ENCODE measurements around the gene XRCC1.
"Not testable (repeated sequence)": the region's sequence is repeated elsewhere in the genome, so short reads cannot be mapped to it uniquely, and the experiment has no call there.

Gene XRCC1

DNA sequence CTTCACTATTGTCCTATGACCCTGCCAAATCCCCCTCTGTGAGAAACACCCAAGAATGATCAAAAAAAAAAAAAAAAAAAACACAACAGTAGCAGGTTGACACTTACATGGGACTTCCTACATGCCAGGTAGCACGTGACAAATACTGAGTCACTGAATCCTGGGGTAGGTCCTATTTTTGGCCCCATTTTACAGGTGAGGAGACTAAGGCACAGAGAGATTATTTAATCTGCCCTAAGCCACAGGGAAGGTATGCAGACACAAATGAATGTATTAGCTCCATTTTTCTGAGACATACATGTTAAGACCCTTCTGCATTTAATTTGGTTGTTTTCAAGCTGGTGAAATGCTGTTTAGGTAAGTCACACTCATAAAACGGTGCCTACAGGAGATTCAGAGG is 26.6 kb downstream of the XRCC1 start:
- no peak for DNase-seq

DNA sequence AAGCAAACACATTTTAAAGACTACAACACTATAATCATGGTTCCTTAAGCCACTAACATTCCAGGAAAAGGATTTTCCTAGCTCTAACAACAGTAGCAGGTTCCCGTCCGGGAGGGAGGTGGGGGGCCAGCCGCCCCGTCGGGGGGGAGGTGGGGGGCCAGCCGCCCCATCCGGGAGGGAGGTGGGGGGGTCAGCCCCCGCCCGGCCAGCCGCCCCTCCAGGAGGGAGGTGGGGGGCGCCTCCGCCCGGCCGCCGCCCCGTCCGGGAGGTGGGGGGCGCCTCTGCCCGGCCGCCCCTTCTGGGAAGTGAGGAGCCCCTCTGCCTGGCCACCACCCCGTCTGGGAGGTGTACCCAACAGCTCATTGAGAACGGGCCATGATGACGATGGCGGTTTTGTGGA is 27.4 kb downstream of the XRCC1 start:
- not testable (repeated sequence) for DNase-seq

DNA sequence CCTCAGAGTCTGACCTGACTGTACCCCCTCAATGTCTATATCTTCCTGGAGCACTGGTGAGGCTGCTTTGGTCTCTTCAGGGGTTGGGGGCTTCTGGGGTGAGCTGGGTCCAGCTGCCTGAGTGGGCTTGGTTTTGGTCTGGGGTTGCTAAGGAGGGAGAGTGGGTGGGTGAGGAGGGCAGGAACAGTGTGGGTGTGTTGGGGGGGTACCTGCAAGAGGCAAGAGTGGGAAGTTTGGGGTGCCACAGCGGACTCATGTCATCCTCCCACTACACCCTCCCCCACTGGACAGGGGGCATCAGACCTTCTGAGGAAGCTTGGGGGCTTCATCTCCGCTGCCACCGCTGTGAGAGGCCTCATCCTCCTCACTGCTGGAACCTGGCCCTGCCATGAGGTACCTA is 28.7 kb downstream of the XRCC1 start:
- no peak for DNase-seq

DNA sequence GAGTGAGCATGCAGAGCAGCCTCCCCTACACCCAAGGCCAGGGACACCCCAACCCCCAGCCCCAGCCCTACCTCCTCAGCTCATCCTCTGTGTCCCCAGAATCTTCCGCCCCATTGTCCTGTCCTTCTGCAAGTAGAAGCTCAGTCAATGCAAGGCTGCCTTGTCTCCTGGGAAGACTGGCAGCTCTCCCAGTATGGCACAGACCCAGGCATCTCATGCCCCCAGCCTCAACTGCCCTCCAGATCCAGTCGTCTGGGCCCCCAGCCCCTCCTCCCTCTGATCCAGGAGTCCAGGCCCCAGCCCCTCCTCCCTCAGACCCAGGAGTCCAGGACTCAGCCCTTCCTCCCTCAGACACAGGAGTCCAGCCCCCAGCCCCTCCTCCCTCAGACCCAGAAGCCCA is 29.3 kb downstream of the XRCC1 start:
- DNase-seq = peak in 15 of 56 donors; percentile 2 to 32 (median 11)

DNA sequence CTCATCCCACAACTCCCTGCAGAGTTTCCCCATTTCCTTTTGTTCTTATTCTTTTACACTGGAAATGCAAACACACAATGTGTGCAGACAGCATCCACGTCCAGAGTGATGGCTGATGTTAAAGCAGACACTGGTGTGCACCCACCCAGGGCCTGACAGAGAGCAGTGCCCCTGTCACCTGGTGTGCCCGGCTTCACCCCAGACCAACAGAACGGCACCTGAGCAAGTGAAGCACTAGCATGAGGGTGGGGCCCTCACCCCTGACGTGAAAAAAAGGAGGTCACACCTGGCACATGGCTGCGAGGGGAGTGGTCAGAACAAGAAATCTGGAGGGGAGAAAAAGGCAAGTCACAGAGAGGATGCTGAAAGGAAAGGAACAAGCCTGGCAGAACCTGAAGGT is 30.1 kb downstream of the XRCC1 start:
- DNase-seq = no peak

DNA sequence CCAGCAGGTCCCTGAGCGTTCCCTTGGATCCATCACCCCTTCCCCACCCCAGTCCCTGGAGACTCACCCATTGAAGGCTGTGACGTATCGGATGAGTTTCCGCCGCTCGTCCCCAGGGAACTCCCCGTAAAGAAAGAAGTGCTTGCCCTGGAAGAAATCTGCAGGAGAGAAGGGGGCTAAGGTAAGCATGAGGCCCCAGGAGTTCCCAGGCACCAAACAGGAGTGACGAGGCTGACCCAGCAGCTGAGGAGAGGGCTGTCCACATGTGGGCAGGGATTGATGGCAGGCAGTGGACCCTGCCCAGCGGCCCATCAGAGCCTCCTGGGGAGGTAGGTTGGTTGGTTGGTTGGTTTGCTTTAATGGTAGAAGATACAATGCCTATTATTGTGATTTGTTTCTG is 31.2 kb downstream of the XRCC1 start:
- no peak for DNase-seq

DNA sequence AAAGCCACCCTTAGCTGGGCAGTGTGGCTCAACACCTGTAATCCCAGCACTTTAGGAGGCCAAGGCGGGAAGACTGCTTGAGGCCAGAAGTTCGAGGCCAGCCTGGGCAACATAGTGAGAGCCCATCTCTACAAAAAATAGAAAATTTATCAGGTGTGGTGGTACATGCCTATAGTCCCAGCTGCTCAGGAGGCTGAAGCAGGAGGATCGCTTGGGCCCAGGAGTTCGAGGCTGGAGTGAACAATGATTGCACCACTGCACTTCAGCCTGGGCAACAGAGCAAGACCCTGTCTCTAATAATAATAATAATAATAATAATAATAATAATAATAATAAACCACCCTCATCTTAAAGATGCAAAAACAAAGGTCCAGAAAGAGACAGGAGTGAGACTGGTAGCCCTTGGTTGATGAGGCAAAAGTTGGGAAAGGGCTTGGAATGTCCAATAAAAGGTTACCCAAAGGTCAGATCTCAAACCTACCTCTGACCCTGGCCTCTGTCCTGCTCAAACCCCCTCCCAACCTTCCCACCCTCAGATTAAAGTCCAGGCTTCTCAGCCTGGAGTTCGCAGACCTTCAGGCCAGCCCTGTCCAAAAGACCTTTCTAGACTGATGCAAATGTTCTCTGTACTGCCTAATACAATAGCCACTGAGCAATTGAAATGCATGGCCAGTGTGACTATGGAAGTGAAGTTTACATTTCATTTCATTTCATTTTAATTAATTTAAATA is 33.2 kb downstream of the XRCC1 start:
- DNase-seq = no peak

DNA sequence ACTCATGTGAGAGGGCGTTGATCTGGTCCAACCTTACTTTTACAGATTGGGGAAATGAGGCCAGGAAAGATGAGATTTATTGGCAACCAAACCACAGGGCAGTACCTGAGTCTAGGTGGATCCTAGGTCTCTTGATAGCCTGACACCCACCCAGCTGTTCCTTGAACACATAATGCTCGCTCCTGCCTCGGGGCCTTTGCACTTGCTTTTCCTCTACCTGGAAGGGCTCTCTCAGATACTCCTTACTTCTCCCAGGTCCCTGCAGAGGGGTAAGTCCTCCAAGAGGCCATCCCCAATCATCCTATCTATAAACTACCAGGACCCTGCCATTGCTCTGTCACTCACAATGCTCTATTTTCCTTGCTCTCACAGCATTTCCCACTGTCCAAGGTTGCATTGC is 34.9 kb downstream of the XRCC1 start:
- DNase-seq = no peak

DNA sequence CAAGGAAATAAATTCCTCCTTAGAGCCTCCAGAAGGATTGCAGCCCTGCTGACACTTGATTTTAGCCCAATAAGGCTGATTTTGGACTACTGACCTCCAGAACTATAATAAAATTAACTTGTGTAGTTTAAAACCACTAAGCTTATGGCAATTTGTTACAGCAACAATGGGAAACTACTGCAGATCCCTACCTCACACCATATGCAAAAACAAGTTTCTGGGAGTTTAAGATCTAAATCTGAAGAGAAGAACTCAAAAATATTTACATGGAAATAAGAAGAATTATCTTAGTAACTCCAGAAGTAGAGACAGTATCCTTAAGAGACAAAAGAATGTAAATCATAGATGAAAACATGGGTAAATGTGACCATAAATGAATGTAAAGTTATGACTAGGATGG is 36.4 kb downstream of the XRCC1 start:
- DNase-seq = no peak

DNA sequence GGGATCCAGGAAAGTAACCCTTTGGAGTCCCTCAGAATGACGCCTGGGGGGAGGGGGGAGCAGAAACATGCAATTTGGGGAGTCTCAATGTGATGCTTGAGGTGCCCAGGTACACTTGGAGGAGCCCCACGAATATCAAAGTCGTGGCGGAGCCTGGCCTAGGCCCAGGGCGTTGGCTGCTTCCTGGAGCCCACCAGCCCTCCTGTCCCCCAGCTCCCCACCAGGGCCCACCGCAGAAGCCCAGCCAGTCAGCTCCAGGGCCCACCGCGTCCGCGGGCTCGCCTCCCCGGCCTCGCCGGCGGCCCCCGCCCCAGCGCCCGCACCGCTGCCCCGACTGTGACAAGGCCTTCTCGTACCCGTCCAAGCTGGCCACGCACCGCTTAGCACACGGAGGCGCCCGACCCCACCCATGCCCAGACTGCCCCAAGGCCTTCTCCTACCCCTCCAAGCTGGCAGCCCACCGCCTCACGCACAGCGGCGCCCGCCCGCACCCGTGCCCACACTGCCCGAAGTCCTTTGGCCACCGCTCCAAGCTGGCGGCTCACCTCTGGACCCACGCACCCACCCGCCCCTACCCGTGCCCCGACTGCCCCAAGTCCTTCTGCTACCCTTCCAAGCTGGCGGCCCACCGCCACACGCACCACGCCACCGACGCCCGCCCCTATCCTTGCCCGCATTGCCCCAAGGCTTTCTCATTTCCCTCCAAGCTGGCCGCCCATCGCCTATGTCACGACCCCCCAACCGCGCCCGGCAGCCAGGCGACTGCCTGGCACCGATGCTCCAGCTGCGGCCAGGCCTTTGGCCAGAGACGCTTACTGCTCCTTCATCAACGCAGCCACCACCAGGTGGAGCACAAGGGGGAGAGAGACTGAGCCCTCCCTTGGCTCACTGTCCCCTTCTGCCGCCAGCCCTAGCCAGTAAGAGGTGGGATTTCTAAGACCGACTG is 40.2 kb downstream of the XRCC1 start:
- DNase-seq = peak in 47 of 56 donors; percentile 5 to 69 (median 38)

DNA sequence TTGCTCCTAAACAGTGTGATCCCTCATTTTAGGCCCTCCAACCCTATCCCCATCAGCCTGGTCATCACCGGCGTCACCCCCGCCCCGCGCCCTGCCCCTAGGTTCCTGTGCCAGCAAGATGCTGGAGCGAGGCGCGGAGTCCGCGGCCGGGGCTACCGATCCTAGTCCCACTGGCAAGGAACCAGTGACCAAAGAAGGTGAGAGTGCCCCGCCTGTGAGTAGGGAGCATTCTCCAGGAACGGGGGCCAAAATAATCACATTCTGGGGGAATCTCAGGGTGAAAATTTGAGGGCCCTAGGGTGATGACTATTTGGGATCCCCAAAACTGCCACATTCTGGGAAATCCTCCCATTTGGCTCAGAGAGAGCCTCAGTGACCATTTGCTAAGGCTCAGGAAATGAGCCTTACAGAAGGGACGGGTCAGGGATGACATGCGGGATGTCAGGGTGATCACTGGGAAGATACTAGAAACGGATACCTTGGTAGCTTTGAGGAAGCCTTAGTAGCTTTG is 41.0 kb downstream of the XRCC1 start:
- DNase-seq = peak in 1 of 56 donors; percentile 13

DNA sequence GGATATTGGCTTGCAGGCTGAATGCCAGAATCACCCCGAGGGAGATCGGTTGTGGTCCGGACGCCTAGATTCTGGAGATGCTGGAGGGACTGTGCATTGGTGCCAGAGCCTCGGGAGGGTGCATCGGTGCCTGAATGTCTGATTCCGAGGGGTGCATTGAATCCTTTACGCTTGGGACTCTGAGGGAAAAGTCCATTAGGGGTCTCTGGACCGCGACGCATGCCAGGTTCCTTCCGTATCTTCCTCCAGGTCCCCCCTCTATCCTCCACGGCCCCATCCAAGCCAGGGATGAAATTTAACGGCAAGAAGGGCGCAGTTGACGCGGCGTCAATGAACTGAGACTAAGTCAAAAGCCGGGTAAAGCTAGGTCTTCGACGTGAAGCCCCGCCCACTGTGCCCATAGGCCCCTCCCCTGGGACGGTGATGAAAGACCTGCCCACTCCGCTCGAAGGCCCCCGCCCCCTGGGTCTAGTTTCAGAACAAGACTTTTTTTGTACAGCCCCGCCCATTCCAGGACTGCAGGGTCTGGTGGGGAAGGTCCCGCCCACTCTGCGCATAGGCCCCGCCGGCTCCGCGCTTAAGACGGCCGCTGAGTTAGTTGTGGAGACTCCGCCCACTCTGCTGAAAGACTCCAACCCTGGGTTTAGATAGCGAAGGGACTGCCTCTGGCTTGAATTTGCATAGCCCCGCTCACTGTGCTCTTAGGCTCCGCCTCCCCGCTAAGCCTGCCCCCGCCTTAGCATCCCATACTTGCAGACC is 41.6 kb downstream of the XRCC1 start:
- DNase-seq = peak; percentile 44 to 96 (median 88)

DNA sequence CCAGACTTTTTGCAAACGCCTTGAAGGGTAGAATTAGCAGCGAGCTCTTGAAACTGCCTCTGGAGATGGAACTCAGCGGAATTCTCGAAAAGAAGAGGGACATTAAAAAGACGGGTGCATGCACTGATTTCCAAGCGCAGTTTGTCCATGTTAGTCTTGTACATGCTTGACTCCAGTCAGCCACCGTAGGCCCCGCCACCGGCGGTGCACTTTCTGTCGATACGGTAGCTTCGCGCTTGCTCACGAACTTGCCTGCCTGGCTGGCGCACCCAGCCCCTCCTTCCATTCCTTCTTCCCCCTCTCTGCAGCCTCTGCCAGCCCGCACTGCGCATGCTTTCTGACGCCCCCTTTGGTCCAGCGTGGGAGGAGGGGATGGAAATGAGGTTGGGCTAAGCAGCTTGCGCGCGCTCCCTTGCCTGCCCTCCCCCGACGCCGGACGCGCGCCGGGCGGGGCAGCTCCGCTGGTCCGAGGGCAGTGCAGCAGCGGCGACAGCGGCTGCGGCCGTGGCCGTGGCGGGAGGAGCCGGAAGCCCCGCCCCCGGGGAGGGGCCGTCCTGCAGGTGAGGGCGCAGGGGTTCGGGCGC is 42.3 kb downstream of the XRCC1 start, which contains the start of gene ZNF575:
Gene ZNF575 (plus strand): TSS at position 227 of the 584 bp plus-strand sequence. CDS start 1,235 bp downstream, outside the sequence.
- DNase-seq = peak; percentile 70 to 97 (median 91)

DNA sequence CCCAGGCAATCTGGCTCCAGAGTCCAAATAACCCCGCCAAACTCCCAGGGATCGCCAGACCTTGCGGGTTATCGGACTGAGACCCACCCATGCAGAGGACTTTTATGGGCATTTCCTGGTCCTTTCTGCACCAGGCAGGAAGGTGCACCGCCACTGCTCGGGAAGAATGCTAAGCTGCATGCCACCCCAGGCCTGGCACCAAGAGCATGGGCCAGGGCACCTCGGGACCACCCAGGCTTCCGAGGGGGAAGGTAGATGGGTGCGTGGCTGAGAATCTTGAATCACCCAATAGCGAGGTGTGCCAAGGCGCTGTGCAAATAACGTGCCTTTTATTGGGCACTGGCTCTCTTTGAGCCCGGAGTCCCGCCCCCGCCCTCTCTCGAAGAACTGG is 42.8 kb downstream of the XRCC1 start:
- peak in 25 of 56 donors; percentile 43 to 86 (median 73) for DNase-seq

DNA sequence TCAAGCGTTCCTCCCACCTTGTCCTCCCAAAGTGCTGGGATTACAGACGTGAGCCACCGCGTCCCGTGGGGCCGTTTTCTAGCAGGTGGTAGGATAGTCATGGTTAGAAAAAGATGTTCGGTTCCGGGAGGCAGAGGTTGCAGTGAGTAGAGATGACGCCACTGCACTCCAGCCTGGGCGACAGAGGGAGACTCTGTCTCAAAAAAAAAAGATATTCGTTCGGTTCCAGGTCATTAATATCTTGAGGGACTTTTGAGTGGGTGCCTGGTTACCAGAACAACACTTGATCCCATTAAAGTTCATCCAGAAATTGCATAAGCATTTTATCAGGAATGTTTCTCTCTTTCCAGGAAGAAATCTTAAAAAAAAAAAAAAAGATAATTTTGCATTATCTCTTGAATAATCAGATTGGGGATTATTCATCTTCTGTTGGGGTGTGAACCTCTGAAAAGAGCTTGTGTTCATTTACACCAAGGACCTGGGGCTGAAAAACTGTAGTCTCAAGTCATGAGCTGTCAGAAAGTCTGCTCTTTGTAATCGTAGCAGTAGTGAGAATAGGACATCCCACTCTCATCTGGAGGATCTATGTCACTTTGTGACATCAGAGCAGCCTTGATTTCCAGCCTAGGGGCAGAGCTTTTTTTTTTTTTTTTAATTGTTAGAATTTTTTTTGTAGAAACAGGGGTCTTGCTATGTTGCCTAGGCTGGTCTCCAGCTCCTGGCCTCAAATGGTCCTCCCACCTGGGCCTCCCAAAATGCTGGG is 47.3 kb downstream of the XRCC1 start:
- DNase-seq = peak in 5 of 56 donors; percentile 3 to 14 (median 12)

DNA sequence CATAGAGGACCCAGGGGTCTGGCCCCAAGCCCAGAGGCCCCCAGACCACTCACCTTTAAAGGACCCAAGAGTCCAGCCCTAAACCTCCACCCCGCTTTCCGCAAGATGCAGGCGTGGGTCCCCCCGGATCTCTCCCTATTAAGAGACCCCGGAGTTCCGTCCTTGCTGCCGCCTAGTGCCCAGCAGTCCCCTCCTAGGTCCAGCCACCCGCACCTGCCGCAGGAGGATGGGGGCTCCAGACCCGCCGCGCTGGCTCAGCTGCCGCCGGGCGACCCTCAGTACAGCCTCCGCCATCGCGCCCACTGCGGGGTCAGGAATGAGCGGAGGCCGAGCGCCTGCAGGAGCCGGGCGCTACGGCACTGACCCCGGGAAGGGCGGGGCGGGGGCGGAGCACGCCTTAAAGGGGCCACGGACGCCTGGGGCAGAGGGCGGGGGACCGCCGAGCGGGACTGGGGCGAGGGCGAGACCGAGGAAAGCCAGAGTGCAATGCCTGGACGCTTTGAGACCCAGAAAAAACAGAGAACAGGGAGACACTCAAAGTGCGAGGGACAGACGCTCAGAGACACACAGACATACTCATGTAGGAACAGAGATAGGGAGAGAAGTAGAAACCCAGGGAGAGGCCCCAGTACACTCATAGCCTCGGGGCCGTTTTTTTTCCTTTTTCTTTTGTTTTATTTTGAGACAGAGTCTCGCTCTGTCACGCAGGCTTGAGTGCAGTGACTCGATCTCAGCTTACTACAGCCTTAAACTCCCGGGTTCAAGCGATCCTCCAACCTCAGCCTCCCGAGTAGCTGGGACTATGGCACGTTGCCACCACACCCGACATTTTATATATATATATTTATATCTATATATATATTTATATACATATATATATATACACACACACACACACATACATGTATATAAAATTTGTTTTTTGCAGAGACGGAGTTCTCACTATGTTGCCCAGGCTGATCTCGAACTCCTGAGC is 48.2 kb downstream of the XRCC1 start, which contains the start of gene ETHE1:
Gene ETHE1 (minus strand): TSS at position 318 of the 976 bp plus-strand sequence. CDS start 24 bp downstream, at position 294.
- DNase-seq = peak in 53 of 56 donors; percentile 9 to 87 (median 63)

DNA sequence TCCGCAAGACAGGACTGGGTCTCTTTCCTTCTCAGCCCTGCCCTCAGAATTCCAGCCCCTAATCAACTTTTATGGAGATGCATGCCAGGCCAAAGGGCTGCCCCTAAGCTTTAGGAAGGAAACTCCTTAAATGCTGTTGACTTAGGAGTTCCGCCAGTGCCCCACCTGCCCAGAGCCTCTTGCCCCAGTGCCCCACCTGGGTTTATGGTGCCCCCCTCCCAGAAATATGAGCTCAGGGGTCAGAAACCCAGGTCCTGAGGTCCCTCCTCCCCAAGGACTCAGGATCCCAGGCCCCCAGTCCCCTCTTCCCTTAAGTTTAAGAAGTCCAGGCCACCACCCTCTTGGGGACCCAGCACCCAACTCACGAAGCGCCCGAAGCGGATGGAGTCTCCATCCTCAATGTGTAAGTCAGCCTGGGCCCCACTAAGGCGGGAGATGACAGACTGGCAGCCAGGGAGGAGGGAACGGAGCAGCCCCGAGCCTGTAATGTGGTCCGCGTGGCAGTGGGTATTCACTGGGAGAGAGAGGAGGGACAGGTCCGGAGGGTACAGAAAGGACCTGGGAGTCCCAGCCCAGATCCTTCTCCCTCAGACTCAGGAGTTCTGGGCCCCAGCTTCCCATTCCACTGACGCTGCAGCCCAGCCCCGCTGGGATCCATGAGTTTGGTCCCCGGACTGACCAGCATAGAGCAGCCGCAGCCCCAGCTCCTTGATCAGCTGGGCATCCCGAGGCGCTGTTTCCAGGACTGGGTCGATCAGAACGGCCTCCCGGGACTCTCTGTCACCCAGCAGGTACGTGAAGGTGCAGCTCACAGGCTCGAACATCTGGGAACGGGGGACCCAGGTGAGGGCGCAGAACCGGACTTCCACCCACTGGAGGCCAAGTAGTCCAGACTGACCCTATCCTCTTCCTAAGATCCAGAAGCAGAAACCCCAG is 49.2 kb downstream of the XRCC1 start:
- peak in 14 of 56 donors; percentile 6 to 29 (median 20) for DNase-seq

Data from nucleus accumbens (tissue), 56 donors.